GM23338 (cell line): Measurements from ENCODE around the gene MALRD1. TPM values are rescaled to one million over a fixed set of nuclear protein-coding genes. Genes with fewer than 3 reads are reported as not detected.

Source experiments
- ATAC-seq: fragments of 200-7000 bp; cut with Tn5 transposase; 3 replicates; pipeline ENCODE4 v1.9.1; 2020
- DNase-seq: peaks from one replicate; pipeline ENCODE4 v3.0.0-alpha.2; 2015; ENCODE audit warnings: low spot score
- H2AFZ ChIP-seq: fragments of 200-600 bp; sonication (generic); 2 replicates; pipeline ENCODE4 v1.8.0; 2016; ENCODE audit warnings: antibody characterized with exemption, mild to moderate bottlenecking, moderate library complexity
- H3F3A ChIP-seq: fragments of 200-600 bp; sonication (generic); replicated peaks from 2 replicates; pipeline ENCODE4 v1.8.0; 2017; ENCODE audit warnings: antibody characterized with exemption, mixed run types, low read depth
- H3K27ac ChIP-seq: fragments of 200-600 bp; sonication (generic); 2 replicates; pipeline ENCODE4 v1.6.1; 2016; ENCODE audit warnings: low read depth
- H3K27me3 ChIP-seq: fragments of 200-600 bp; sonication (generic); 2 replicates; pipeline ENCODE4 v1.8.0; 2016; ENCODE audit warnings: mild to moderate bottlenecking, mixed run types, moderate library complexity; ENCODE audit not compliant: insufficient read depth
- H3K36me3 ChIP-seq: fragments of 200-600 bp; sonication (generic); 2 replicates; pipeline ENCODE4 v1.8.0; 2016; ENCODE audit warnings: mild to moderate bottlenecking; ENCODE audit not compliant: insufficient read depth
- H3K4me1 ChIP-seq: fragments of 200-600 bp; sonication (generic); 2 replicates; pipeline ENCODE4 v1.8.0; 2016; ENCODE audit warnings: mild to moderate bottlenecking, moderate library complexity; ENCODE audit not compliant: insufficient read depth
- H3K4me2 ChIP-seq: fragments of 200-600 bp; sonication (generic); 2 replicates; pipeline ENCODE4 v1.7.1; 2017; ENCODE audit warnings: mixed run types
- H3K4me3 ChIP-seq: fragments of 200-600 bp; sonication (generic); 2 replicates; pipeline ENCODE4 v1.6.1; 2016; ENCODE audit warnings: mixed run types
- H3K79me2 ChIP-seq: fragments of 200-600 bp; sonication (generic); replicated peaks from 2 replicates; pipeline ENCODE4 v1.8.0; 2017; ENCODE audit warnings: mild to moderate bottlenecking; ENCODE audit not compliant: insufficient read depth
- H3K9me2 ChIP-seq: fragments of 200-600 bp; sonication (generic); 2 replicates; pipeline ENCODE4 v1.8.0; 2017; ENCODE audit not compliant: insufficient read depth
- H4K20me1 ChIP-seq: fragments of 200-600 bp; sonication (generic); replicated peaks from 2 replicates; pipeline ENCODE4 v1.8.0; 2017; ENCODE audit warnings: mild to moderate bottlenecking; ENCODE audit not compliant: insufficient read depth
- H3K27ac Mint-ChIP-seq: 2 replicates; pipeline ENCODE4 v1.8.0; 2020; ENCODE audit warnings: inconsistent platforms, mild to moderate bottlenecking, moderate library complexity, mixed read lengths
- H3K27me3 Mint-ChIP-seq: 3 replicates; pipeline ENCODE4 v1.8.0; 2022; ENCODE audit warnings: low read depth, mild to moderate bottlenecking, moderate library complexity, mixed read lengths, inconsistent platforms; ENCODE audit not compliant: insufficient read depth, poor library complexity
- H3K36me3 Mint-ChIP-seq: 3 replicates; pipeline ENCODE4 v1.8.0; 2021; ENCODE audit warnings: low read depth, mild to moderate bottlenecking, inconsistent platforms, moderate library complexity, mixed read lengths
- H3K4me1 Mint-ChIP-seq: 3 replicates; pipeline ENCODE4 v1.8.0; 2020; ENCODE audit warnings: mild to moderate bottlenecking, inconsistent platforms, mixed read lengths
- H3K4me3 Mint-ChIP-seq: 3 replicates; pipeline ENCODE4 v1.8.0; 2021; ENCODE audit warnings: moderate library complexity, mild to moderate bottlenecking, inconsistent platforms, mixed read lengths
- H3K9me3 Mint-ChIP-seq: 3 replicates; pipeline ENCODE4 v1.8.0; 2020; ENCODE audit warnings: moderate library complexity, mild to moderate bottlenecking, inconsistent platforms, mixed read lengths
- CREB1 ChIP-seq: fragments of 250-450 bp; sonication (Bioruptor Pico); IDR thresholded peaks from 2 replicates; pipeline ENCODE4 v1.5.0; 2020; ENCODE audit warnings: low read depth, mild to moderate bottlenecking, moderate library complexity
- EZH2 ChIP-seq: fragments of 200-600 bp; sonication (generic); IDR thresholded peaks from one replicate; pipeline ENCODE4 v1.8.0; 2017; ENCODE audit warnings: antibody characterized with exemption, mild to moderate bottlenecking, low read depth; ENCODE audit not compliant: unreplicated experiment
- EZH2phosphoT487 ChIP-seq: fragments of 200-600 bp; sonication (generic); IDR thresholded peaks from one replicate; pipeline ENCODE4 v1.8.1; 2018; ENCODE audit warnings: antibody characterized with exemption; ENCODE audit not compliant: unreplicated experiment
- JUNB ChIP-seq: IDR thresholded peaks from one replicate; pipeline ENCODE4 v1.6.1; 2016; ENCODE audit warnings: antibody characterized with exemption; ENCODE audit not compliant: unreplicated experiment
- NANOG ChIP-seq: IDR thresholded peaks from 2 replicates; pipeline ENCODE4 v1.6.1; 2016; ENCODE audit warnings: antibody characterized with exemption, borderline replicate concordance
- STAT1 ChIP-seq: IDR thresholded peaks from one replicate; pipeline ENCODE4 v1.6.1; 2016; ENCODE audit warnings: antibody characterized with exemption; ENCODE audit not compliant: unreplicated experiment
- ZNF114 ChIP-seq: fragments of 250-450 bp; sonication (Bioruptor Pico); IDR thresholded peaks from 2 replicates; pipeline ENCODE4 v1.5.0; 2020; ENCODE audit warnings: mild to moderate bottlenecking, moderate library complexity
- ZNF331 ChIP-seq: fragments of 250-450 bp; sonication (Bioruptor Pico); IDR thresholded peaks from 2 replicates; pipeline ENCODE4 v1.5.0; 2020; ENCODE audit warnings: low read depth, mild to moderate bottlenecking, moderate library complexity
- polyA plus RNA-seq: library from polyadenylated mRNA; unstranded; fragments of >200 nt; fragmentation: Nextera tagmentation; extraction: Ambion mirVana; gene quantifications from 2 replicates; pipeline ENCODE4 v1.2.1, GENCODE V29; 2016
- total RNA-seq: library from RNA; depleted of rRNA; stranded (reverse); fragments of >200 nt; shearing (Covaris generic); gene quantifications from 2 replicates; pipeline ENCODE4 v1.2.3, GENCODE V29; 2014
- TF ChIP-seq, protein P1 (sequence below): IDR thresholded peaks from one replicate; pipeline ENCODE4 v1.6.1; 2018; ENCODE audit warnings: antibody characterized with exemption; ENCODE audit not compliant: unreplicated experiment
- TF ChIP-seq, protein P2 (sequence below): IDR thresholded peaks from 2 replicates; pipeline ENCODE4 v1.6.1; 2016; ENCODE audit warnings: antibody characterized with exemption

The MALRD1 gene
- total and polyA plus RNA-seq, 2 experiments from 2014 or later: 0.42 to 1.9 TPM

DNA sequence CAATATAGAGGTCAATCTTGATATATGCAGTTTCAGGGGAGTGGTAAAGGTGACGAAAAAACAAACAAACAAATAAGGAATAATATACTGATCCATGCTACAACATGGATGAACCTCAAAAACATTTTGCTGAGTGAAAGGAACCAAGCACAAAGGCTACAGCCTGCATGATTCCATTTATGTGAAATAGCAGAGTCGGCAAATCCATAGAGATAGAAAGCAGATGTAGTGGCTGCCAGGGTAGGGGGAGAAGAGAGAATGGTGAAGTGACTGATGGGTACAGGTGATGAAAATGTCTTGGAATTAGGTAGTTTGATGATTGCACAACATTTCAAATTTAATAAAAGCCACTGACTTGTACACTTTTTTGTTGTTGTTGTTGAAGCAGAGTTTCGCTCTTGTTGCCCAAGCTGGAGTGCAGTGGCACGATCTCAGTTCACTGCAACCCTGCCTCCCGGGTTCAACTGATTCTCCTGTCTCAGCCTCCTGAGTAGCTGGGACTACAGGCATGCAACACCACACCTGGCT is 71.8 kb downstream of the MALRD1 start:
- H3K9me3 Mint-ChIP-seq: peaks cover 8% of the 10 kb centered on the region

DNA sequence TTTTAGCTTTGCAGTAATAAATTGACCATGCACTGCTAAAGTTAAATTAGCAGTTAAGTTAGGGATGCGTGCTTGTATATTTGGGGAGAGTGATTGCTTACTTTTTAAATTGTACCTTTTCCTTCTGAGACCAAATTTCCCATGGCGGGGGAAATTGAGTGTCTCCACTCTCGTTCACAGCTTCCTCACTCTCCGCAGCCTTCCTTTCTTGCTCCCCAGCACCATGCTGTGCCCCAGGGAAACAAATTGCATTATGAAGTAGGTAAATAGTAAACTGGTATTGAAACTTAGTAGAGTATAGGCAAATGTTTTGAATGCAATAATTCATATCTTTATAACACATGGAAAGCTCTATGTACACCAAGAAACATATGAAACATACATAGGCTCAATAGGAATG is 85.4 kb downstream of the MALRD1 start:
- H3K4me1 Mint-ChIP-seq: peaks cover 9% of the 10 kb centered on the region; the same call in 2 of the 3 replicates
- H3K27ac Mint-ChIP-seq: no peak overlapping the region
- no peaks in the 10 kb centered on the region for H3K9me2 ChIP-seq
- H3K27me3 Mint-ChIP-seq: no peaks in the 10 kb centered on the region
- no peaks in the 10 kb centered on the region for H3K79me2 ChIP-seq
- H3K36me3 Mint-ChIP-seq: no peaks in the 10 kb centered on the region
- H3K4me2 ChIP-seq: no peak overlapping the region
- no peak overlapping the region for H3K27ac ChIP-seq
- H3K4me3 ChIP-seq: no peak overlapping the region
- peak; percentile 21 for DNase-seq
- H4K20me1 ChIP-seq: no peaks in the 10 kb centered on the region
- ATAC-seq: peak; percentile 45; the same call in 2 of the 3 replicates
- H3K9me3 Mint-ChIP-seq: no peaks in the 10 kb centered on the region
- H3F3A ChIP-seq: no peaks in the 10 kb centered on the region
- H3K4me3 Mint-ChIP-seq: no peak overlapping the region
- H3K36me3 ChIP-seq: no peaks in the 10 kb centered on the region
- no peak overlapping the region for H2AFZ ChIP-seq
- H3K4me1 ChIP-seq: no peaks in the 10 kb centered on the region
- H3K27me3 ChIP-seq: no peaks in the 10 kb centered on the region
- no peak for TF ChIP-seq ZNF331 (CRISPR knock-in tag)
- TF ChIP-seq CREB1 (CRISPR knock-in tag): no peak
- TF ChIP-seq NANOG: no peak
- no peak for TF ChIP-seq STAT1
- TF ChIP-seq EZH2: no peak
- TF ChIP-seq, protein P1, sequence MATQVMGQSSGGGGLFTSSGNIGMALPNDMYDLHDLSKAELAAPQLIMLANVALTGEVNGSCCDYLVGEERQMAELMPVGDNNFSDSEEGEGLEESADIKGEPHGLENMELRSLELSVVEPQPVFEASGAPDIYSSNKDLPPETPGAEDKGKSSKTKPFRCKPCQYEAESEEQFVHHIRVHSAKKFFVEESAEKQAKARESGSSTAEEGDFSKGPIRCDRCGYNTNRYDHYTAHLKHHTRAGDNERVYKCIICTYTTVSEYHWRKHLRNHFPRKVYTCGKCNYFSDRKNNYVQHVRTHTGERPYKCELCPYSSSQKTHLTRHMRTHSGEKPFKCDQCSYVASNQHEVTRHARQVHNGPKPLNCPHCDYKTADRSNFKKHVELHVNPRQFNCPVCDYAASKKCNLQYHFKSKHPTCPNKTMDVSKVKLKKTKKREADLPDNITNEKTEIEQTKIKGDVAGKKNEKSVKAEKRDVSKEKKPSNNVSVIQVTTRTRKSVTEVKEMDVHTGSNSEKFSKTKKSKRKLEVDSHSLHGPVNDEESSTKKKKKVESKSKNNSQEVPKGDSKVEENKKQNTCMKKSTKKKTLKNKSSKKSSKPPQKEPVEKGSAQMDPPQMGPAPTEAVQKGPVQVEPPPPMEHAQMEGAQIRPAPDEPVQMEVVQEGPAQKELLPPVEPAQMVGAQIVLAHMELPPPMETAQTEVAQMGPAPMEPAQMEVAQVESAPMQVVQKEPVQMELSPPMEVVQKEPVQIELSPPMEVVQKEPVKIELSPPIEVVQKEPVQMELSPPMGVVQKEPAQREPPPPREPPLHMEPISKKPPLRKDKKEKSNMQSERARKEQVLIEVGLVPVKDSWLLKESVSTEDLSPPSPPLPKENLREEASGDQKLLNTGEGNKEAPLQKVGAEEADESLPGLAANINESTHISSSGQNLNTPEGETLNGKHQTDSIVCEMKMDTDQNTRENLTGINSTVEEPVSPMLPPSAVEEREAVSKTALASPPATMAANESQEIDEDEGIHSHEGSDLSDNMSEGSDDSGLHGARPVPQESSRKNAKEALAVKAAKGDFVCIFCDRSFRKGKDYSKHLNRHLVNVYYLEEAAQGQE: no peak
- no peak for TF ChIP-seq JUNB
- TF ChIP-seq ZNF114: no peak
- TF ChIP-seq, protein P2, sequence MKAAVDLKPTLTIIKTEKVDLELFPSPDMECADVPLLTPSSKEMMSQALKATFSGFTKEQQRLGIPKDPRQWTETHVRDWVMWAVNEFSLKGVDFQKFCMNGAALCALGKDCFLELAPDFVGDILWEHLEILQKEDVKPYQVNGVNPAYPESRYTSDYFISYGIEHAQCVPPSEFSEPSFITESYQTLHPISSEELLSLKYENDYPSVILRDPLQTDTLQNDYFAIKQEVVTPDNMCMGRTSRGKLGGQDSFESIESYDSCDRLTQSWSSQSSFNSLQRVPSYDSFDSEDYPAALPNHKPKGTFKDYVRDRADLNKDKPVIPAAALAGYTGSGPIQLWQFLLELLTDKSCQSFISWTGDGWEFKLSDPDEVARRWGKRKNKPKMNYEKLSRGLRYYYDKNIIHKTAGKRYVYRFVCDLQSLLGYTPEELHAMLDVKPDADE: no peak

More for the DNA sequence above, 71.8 kb downstream of the MALRD1 start:
- Histone ChIP-seq H3K9me2 (peaks cover 3% of the 10 kb centered on the region; the same call in 1 of the 2 replicates), H3K4me3 (no peak overlapping the region), H4K20me1 (no peaks in the 10 kb centered on the region; the same call in 1 of the 2 replicates), H3K36me3 (no peaks in the 10 kb centered on the region; the same call in 1 of the 2 replicates), H2AFZ (no peak overlapping the region), H3F3A (no peaks in the 10 kb centered on the region), H3K4me2 (no peak overlapping the region), H3K4me1 (peaks cover 13% of the 10 kb centered on the region; the same call in 1 of the 2 replicates), H3K27ac (no peak overlapping the region), H3K27me3 (no peaks in the 10 kb centered on the region), H3K79me2 (no peaks in the 10 kb centered on the region)
- ATAC-seq (no peak), DNase-seq (no peak)
- peaks cover 25% of the 10 kb centered on the region for H3K4me1 Mint-ChIP-seq
- no peaks in the 10 kb centered on the region for H3K27me3 Mint-ChIP-seq
- H3K36me3 Mint-ChIP-seq: peaks cover 23% of the 10 kb centered on the region
- no peak overlapping the region for H3K4me3 Mint-ChIP-seq
- H3K27ac Mint-ChIP-seq: no peak overlapping the region
- TF ChIP-seq CREB1 (CRISPR knock-in tag) (no peak), NANOG (no peak), EZH2phosphoT487 (no peak), JUNB (no peak), ZNF331 (CRISPR knock-in tag) (no peak), ZNF114 (no peak), EZH2 (no peak)
- TF ChIP-seq, protein P2: no peak
- TF ChIP-seq, protein P1: no peak
